SIG-M5 treated with dmso at 0.1 percent for 504 hours (cell line): ENCODE data around the gene ABHD17B.
"Not testable (repeated sequence)": the region's sequence is repeated elsewhere in the genome, so short reads cannot be mapped to it uniquely, and the experiment has no call there.

Source experiments
- DNase-seq: peaks from one replicate; lab custom pipeline; 2025; ENCODE audit not compliant: unreplicated experiment; lab: John Stamatoyannopoulos, UW

The ABHD17B gene

GRCh38 chr9:71911061-71911907, at the start of gene ABHD17B, which contains the start of gene C9orf85:
Gene ABHD17B, minus strand, starts transcription at chr9:71911193. Its CDS starts 36,113 bp downstream, at chr9:71875080.
Gene C9orf85, plus strand, starts transcription at chr9:71911639. Its CDS starts 96 bp downstream, at chr9:71911735.
- peak; percentile 97 for DNase-seq

GRCh38 chr9:71955300-71955915, 44.4 kb upstream of the ABHD17B start:
- no peak for DNase-seq

DNA sequence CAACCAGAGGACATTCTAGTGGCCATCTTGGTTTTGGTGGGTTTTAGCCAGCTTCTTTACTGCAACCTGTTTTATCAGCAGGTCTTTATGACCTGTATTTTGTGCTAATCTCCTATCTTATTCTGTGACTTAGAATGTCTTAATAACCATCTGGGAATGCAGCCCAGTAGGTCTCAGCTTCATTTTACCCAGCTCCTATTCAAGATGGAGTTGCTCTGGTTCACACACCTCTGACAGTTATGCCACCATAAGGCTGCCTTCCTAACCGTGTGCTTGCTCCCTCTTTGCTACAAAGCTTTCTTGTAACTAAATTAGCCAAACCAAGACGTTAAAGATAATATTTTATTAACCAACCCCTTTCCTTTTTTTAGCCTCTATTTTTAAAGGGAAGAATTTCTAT, 43.7 kb upstream of the ABHD17B start:
- not testable (repeated sequence) for DNase-seq

DNA sequence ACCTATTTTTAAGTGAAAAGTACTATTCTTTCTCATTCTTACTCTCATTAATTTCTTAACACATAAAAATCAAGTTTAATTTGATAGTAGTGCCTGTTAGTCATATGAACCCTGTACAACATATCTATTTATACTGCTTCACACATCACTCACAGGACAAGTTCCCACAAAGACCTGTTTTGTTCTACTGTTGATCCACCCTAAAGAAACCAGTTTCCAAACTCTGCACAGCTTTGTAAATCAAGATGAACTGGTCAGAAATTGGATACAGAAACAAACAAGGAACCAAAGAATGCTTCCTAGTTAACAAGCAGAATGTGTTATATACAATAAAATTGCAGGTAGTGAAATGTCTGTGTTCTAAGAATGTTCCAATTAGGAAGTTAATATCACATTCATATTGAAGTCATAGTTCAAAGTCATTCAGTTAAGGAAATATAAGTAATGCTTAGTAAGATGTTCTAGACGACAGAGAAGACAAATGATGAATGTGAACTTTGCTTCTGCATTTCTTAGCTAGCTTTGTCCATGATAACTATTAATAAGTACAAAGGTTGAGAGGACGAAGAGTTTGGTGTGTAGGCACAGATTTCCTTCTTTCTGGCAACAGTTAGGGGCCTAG, 33.9 kb upstream of the ABHD17B start:
- no peak for DNase-seq

GRCh38 chr9:71941998-71942567, 31.1 kb upstream of the ABHD17B start:
- DNase-seq: no peak

GRCh38 chr9:71941060-71941568, 30.1 kb upstream of the ABHD17B start:
- no peak for DNase-seq

GRCh38 chr9:71937898-71938297, 26.9 kb upstream of the ABHD17B start:
- no peak for DNase-seq

DNA sequence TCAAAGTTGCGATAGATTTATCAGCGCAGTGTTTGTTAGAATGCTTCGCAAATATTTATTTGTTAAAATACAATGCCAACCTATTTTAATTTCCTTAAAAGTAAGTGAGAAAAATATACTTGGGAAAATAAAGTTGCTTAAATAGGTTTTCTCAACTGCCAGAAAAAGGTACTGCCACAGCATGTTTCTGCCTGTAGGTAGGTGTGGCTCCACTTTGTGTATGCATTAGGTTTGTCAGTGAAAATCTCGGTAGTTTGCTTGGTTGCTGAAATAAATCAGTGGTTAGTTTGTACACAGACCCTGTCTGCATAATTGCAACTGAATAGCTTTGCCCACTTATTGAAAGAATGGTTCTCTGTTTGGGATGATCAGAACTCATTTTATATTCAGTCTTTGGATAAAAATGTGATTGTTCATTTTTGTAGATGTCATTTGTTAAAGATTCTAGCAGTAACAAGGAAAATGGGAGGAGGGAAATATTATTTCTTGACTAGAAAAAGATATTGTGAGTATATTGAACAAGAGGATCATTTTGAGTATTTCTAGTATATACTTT, 26.2 kb upstream of the ABHD17B start:
- no peak for DNase-seq

DNA sequence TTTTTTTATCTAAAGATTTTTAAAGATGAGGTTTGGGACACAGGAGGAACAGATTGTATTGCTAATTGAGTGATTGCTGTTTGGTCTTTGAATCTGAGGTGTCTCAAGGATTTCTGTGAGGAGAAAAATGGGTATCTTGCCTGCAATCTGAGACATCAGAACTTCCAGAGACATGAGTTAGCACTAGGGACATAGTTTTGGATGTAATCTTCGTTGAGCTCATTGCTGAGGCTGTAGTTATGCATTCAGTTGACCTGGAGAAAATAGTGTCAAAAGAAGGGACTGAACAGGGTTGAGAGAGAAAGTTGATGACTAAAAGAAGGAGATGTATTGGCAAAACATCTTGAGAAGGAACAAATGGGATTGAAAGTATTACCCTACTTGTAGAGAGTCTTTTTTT, 25.1 kb upstream of the ABHD17B start:
- no peak for DNase-seq

DNA sequence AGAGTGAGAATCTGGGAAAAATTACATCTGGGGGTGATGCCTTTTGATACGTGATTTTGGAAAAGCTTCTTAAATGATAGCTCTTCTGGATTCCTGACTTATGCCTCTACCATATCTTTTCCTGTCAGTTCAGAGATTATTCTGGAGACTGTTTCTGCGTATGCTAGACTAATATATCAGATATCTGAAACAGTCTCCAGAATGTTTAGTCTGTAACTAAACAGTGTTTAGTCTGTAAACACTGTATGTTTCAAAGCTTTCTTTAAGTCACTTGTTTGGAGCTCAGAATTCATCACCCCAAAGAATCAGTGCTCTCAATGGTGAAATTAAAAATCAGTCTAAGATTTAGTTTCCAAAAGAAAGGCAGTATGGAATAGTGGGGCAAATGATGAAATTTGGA, 20.2 kb upstream of the ABHD17B start:
- no peak for DNase-seq

- no peak for DNase-seq
Observed at GRCh38 chr9:71929791-71930440, 18.9 kb upstream of the ABHD17B start.

DNA sequence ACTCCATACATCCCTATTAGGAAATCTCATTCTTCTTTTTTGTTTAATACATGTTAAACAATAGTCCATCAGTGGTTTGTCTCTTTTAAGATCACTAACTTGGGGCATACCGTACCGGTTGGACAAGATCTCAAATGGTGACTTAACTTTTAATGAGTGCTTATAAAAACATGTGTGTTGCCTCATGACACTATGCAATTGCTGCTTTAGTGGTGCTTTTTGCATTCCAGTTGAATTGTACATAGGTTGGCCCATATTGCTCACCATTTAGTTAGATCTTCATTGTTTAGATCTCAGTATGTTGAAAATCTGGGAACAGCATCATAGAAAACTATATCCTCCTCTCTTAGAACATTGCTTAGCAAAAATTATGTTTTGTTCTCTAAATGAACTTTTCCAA, 18.2 kb upstream of the ABHD17B start:
- no peak for DNase-seq

DNA sequence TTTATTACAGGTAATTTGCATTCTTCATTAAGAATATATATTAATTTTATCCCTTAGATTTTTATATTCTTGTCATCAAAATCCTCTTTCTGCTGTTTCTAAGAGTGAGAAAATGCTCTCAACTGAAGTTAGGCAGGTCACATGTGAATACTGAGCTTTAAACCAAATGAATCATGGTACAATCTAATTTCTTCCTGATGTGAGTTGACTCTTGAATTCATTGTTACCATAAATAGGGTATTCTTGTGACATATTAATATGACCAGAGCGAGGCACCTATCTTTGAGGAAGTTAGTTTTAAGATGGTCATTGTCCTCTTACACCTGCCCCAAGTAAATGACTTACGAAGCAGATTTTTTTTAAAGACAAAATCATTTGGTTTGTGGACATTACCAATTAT, 17.8 kb upstream of the ABHD17B start:
- DNase-seq: no peak

- no peak for DNase-seq
Observed at GRCh38 chr9:71928376-71928775, 17.4 kb upstream of the ABHD17B start.

DNA sequence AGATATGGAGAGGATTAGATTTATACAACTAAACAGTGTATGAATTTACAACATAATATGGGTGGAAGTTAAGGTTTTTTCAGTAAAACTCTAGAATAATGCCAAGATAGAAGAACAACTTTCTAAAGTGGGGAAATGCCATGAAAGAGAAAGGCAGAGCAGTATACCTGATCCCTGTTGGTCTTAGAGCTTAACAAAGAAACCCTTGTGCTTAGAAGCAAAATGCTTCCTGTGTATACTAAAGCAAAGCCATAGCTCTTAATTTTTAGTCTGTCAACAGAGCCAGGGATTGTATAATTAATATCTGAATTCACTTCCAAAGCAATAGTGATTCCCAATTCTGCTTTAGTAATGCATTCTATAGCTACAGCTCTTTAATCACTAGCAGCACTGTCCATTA, 14.8 kb upstream of the ABHD17B start:
- no peak for DNase-seq

DNA sequence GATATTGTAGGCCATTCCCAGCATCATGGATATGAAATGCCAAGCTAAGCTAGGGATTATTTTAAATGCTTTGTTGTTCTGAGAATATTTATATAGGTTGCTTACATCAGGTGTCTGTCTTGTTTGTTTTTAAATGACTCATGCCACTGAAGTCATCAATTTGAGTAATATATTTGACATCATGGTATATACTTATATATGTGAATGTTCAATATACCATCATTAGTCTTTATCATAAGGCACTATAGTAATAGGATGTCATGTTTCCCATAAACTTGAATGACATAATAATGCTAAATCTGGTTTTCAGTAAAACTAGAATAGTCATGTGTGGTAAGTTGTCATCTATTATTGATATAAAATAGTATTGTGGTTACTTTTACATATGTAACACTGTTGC, 13.6 kb upstream of the ABHD17B start:
- no peak for DNase-seq

DNA sequence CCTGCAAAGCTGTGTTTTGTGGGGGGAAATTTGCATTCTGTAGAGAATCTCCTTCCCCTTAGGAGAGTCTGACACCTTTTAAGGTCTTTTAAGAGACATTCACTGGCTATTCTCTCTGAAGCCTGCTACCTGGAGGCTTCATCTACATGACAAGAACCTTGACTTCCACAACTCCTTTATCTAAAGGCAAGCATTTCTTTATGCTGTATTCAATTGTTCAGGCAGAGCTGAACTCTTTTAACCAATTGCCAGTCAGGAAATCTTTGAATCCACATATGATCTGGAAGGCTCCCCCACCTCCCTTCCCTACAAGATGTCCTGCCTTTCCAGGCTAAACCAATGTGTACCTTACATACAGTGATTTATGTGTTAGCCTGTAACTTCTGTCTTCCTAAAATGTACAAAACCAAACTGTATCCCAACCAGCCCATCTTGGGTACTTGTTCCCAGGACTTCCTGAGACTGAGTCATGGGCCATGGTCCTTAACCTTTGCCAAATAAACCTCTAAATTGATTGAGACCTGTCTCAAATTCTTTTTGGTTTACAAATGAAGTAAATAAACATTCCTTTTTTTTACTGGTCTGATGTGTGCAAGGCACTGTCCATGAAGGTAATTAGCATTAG, 10.3 kb upstream of the ABHD17B start:
- no peak for DNase-seq

DNA sequence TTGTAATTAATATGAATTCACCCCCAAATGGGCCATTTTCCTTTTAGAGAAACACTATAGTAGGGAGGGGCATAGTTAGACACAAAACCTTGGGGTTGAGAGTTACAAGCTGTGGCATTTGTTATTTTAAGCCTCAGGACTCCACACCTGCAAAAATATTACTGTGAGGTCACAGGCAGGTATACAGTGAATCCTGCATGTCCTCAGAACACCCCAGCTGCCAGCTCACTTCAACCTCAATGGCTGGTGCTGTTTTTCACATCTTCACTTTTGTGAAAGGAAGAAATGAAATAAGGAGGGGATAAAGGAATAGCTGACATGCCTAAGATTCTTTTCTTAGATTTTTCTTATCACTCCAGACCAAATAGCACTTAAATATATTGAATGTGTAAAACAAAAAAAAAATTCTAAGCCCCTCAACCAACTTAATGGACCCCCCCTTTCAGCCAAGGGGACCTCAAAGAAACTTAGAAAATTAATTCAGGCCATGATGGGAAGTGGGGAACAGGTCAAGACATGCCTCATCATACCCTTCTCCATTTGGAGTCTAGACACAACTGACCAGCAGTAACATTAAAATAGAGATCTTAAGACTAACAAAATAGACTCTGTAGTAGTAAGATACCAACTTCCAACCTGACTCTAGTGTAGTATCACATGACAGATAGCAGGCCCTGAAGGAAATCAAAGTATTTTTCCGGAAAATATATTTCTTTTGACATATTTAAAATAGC, 9.6 kb upstream of the ABHD17B start:
- DNase-seq: no peak

DNA sequence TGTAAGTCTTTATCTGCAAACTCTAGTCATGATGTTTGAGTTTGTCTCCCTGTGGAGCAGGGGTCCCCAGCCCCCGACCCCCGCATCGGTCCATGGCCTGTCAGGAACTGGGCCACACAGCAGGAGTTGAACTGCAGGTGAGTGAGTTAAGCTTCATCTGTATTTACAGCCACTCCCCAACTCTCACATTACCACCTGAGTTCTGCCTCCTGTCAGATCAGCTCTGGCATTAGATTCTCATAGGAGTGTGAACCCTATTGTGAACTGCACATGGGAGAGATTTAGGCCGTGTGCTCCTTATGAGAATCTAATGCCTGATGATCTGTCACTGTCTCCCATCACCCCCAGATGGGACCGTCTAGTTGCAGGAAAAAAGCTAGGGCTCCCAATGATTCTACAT, 7.4 kb upstream of the ABHD17B start:
- DNase-seq: no peak
